SU-DHL-6 (cell line): Measurements from ENCODE around the gene ARPC4.

Source experiments
- H2AFZ ChIP-seq: fragments of 200-600 bp; sonication (generic); 2 replicates; pipeline ENCODE4 v1.6.1; 2014; ENCODE audit warnings: low read depth, mild to moderate bottlenecking, moderate library complexity, mixed read lengths, antibody characterized with exemption, low read length; ENCODE audit not compliant: severe bottlenecking
- H3F3A ChIP-seq: fragments of 200-600 bp; shearing (Covaris generic); 2 replicates; pipeline ENCODE4 v1.6.0; 2016; ENCODE audit warnings: antibody characterized with exemption, mild to moderate bottlenecking; ENCODE audit not compliant: insufficient read depth
- H3K27ac ChIP-seq: fragments of 200-600 bp; sonication (generic); 2 replicates; pipeline ENCODE4 v1.5.1; 2016; ENCODE audit warnings: low read depth, mild to moderate bottlenecking, low read length, moderate library complexity, mixed read lengths
- H3K27me3 ChIP-seq: fragments of 200-600 bp; sonication (generic), shearing (Covaris generic); 2 replicates; pipeline ENCODE4 v1.6.0; 2014; ENCODE audit warnings: mild to moderate bottlenecking, low read length
- H3K36me3 ChIP-seq: fragments of 200-600 bp; sonication (generic); 2 replicates; pipeline ENCODE4 v1.6.1; 2014; ENCODE audit warnings: mild to moderate bottlenecking, low read length, mixed read lengths
- H3K4me2 ChIP-seq: fragments of 300-600, 200-600 bp; shearing (Covaris generic), sonication (generic); 2 replicates; pipeline ENCODE4 v1.6.0; 2014; ENCODE audit warnings: low read length, low read depth, mild to moderate bottlenecking; ENCODE audit not compliant: poor library complexity, severe bottlenecking
- H3K4me3 ChIP-seq: fragments of 200-600 bp; sonication (generic); 2 replicates; pipeline ENCODE4 v1.5.1; 2014; ENCODE audit warnings: antibody characterized with exemption, low read length, mild to moderate bottlenecking, mixed read lengths; ENCODE audit not compliant: insufficient read depth, poor library complexity, severe bottlenecking
- H3K79me2 ChIP-seq: fragments of 200-600 bp; sonication (generic); 2 replicates; pipeline ENCODE4 v1.6.1; 2014; ENCODE audit warnings: mild to moderate bottlenecking, low read length, moderate library complexity; ENCODE audit not compliant: insufficient read depth
- H3K9ac ChIP-seq: fragments of 200-600 bp; sonication (generic); 2 replicates; pipeline ENCODE4 v1.7.0; 2014; ENCODE audit warnings: mild to moderate bottlenecking, low read length
- H3K9me2 ChIP-seq: fragments of 200-600 bp; sonication (generic); replicated peaks from 2 replicates; pipeline ENCODE4 v1.6.1; 2014; ENCODE audit warnings: low read length; ENCODE audit not compliant: insufficient read depth
- H3K9me3 ChIP-seq: fragments of 200-600 bp; sonication (generic); 2 replicates; pipeline ENCODE4 v1.6.1; 2014; ENCODE audit warnings: low read length, mixed read lengths; ENCODE audit not compliant: insufficient read depth
- H4K20me1 ChIP-seq: fragments of 200-600 bp; sonication (generic); 2 replicates; pipeline ENCODE4 v1.6.1; 2014; ENCODE audit warnings: low read depth, mild to moderate bottlenecking, antibody characterized with exemption, low read length, moderate library complexity, mixed read lengths
- EZH2phosphoT487 ChIP-seq: fragments of 200-600 bp; sonication (generic), shearing (Covaris generic); conservative IDR thresholded peaks from 2 replicates; pipeline ENCODE4 v1.6.1; 2018; ENCODE audit warnings: mild to moderate bottlenecking, antibody characterized with exemption, low read length, moderate library complexity, mixed read lengths
- TF ChIP-seq, protein P1 (sequence below): fragments of 200-600 bp; sonication (generic); IDR thresholded peaks from one replicate; pipeline ENCODE4 v1.5.1; 2017; ENCODE audit warnings: antibody characterized with exemption, mild to moderate bottlenecking, low read length, moderate library complexity; ENCODE audit not compliant: insufficient read depth, poor library complexity, severe bottlenecking

ARPC4 gene

DNA sequence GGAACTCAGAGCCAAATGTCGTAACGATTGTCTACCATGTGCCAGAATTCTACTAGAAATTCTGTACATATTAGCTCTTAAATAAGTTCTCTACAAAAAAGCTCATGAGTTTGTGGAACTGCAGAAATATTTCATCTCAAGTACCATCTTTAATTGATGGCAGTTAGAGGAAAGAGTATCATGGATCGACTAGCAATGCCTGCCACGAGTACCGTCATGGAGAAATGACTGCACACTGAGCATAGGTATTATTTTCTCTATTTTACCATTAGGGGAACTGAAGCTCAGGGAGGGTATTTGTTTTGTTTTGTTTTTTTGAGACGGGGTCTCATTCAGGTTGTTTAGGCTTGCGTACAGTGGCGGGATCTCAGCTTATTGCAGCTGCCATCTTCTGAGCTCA lies 48.1 kb downstream of the ARPC4 start:
- Histone ChIP-seq H3F3A (no peaks in the 10 kb centered on the region), H3K9ac (no peak overlapping the region), H3K9me2 (no peaks in the 10 kb centered on the region), H3K79me2 (no peaks in the 10 kb centered on the region), H2AFZ (no peak overlapping the region), H3K27me3 (no peaks in the 10 kb centered on the region), H3K9me3 (no peaks in the 10 kb centered on the region), H4K20me1 (no peaks in the 10 kb centered on the region), H3K4me2 (no peak overlapping the region), H3K36me3 (no peaks in the 10 kb centered on the region), H3K27ac (no peak overlapping the region), H3K4me3 (no peak overlapping the region)
- TF ChIP-seq EZH2phosphoT487, result no peak
- TF ChIP-seq, protein P1, sequence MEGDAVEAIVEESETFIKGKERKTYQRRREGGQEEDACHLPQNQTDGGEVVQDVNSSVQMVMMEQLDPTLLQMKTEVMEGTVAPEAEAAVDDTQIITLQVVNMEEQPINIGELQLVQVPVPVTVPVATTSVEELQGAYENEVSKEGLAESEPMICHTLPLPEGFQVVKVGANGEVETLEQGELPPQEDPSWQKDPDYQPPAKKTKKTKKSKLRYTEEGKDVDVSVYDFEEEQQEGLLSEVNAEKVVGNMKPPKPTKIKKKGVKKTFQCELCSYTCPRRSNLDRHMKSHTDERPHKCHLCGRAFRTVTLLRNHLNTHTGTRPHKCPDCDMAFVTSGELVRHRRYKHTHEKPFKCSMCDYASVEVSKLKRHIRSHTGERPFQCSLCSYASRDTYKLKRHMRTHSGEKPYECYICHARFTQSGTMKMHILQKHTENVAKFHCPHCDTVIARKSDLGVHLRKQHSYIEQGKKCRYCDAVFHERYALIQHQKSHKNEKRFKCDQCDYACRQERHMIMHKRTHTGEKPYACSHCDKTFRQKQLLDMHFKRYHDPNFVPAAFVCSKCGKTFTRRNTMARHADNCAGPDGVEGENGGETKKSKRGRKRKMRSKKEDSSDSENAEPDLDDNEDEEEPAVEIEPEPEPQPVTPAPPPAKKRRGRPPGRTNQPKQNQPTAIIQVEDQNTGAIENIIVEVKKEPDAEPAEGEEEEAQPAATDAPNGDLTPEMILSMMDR, result no peak

- H3K9ac ChIP-seq, result peak within 1 kb of the TSS; percentile 77
- H3F3A ChIP-seq, result no peaks in the 10 kb centered on the region
- peak within 1 kb of the TSS; percentile 4; the same call in 1 of the 2 replicates for H3K27ac ChIP-seq
- H3K9me3 ChIP-seq, result no peaks in the 10 kb centered on the region
- no peaks in the 10 kb centered on the region for H3K36me3 ChIP-seq
- H3K4me3 ChIP-seq, result peak within 1 kb of the TSS; percentile 65
- H3K9me2 ChIP-seq, result no peaks in the 10 kb centered on the region
- peak within 1 kb of the TSS; percentile 76 for H3K4me2 ChIP-seq
- no peaks in the 10 kb centered on the region for H3K79me2 ChIP-seq
- no peaks in the 10 kb centered on the region for H4K20me1 ChIP-seq
- no peaks in the 10 kb centered on the region for H3K27me3 ChIP-seq
- TF ChIP-seq, protein P1, result no peak
- TF ChIP-seq EZH2phosphoT487, result no peak
- H2AFZ ChIP-seq, result peak within 1 kb of the TSS; percentile 97
These were observed 51.0 kb downstream of the ARPC4 start, which contains the start of gene RPUSD3 for GRCh38 chr3:9843715-9844438. TSS of gene RPUSD3 (minus strand) at chr3:9844008. CDS start at chr3:9843990, 18 bp downstream.

DNA sequence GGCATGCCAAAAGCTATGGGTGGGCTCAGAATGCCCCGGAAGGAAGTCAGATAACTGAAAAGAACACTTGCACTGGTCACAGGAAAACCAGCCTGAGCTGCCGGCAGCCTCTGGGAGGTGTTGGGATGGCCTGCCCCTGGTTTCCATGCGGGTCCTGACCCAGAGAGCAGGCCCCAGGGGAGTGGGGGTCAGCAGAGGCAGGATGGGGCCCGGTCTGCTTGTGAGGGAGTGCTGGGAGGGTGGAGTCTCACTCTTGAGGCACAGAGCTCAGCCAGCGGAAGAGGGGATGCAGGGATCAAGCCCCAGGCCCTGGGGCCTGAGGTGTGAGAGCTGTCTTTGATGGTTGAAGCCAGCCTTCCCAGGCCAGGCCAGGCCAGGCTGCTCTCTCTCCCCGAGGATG lies 53.3 kb downstream of the ARPC4 start:
- Histone ChIP-seq H3K4me3 (no peak overlapping the region), H3K27me3 (no peaks in the 10 kb centered on the region), H3K4me2 (no peak overlapping the region), H2AFZ (no peak overlapping the region), H3K9me3 (no peaks in the 10 kb centered on the region), H3K27ac (no peak overlapping the region), H3K9me2 (no peaks in the 10 kb centered on the region), H3K79me2 (no peaks in the 10 kb centered on the region), H3K36me3 (no peaks in the 10 kb centered on the region), H3K9ac (no peak overlapping the region), H3F3A (no peaks in the 10 kb centered on the region), H4K20me1 (no peaks in the 10 kb centered on the region)
- TF ChIP-seq, protein P1, result no peak
